Tibial artery (tissue), 4 donors: ENCODE measurements around the gene KIRREL3.

Source experiments
- DNase-seq, 2 donors: peaks; one replicate each; pipeline ENCODE4 v3.0.0-alpha.2; 2019
- H3K27ac ChIP-seq, 2 donors: fragments of 200-600 bp; sonication (generic) in 1 of 2; 1 replicate in 1 of 2; 2 replicates in 1 of 2; pipeline ENCODE4 v1.5.1; 2018 to 2019; ENCODE audit warnings: mild to moderate bottlenecking in 1 of 2
- H3K27me3 ChIP-seq, 2 donors: fragments of 200-600 bp; sonication (generic) in 1 of 2; one replicate each; pipeline versions ENCODE4 v1.5.1 to v1.6.0; 2016 to 2019
- H3K36me3 ChIP-seq, 3 donors: fragments of 200-600 bp; sonication (generic) in 2 of 3; one replicate each; pipeline ENCODE4 v1.5.1; 2016 to 2019; ENCODE audit warnings: mild to moderate bottlenecking in 2 of 3
- H3K4me1 ChIP-seq, 4 donors: fragments of 200-600 bp; sonication (generic) in 2 of 4; 1 replicate in 3 of 4; 2 replicates in 1 of 4; pipeline ENCODE4 v1.5.1; 2016 to 2019
- H3K4me3 ChIP-seq, 2 donors: fragments of 200-600 bp; sonication (generic) in 1 of 2; 1 replicate in 1 of 2; 2 replicates in 1 of 2; pipeline ENCODE4 v1.5.1; 2018 to 2019; ENCODE audit warnings: mild to moderate bottlenecking in 2 of 2
- H3K9me3 ChIP-seq, 3 donors: fragments of 200-600 bp; sonication (generic) in 1 of 3; one replicate each; pipeline ENCODE4 v1.5.1; 2016 to 2019
- intact Hi-C: fragments of 100-400 bp; cut with DNase I; formaldehyde crosslinking; loops from one replicate; pipeline ENCODE4 v1.15.0; 2023; ENCODE audit warnings: low total_unique reads
- TF ChIP-seq, protein P1 (sequence below), 2 experiments: fragments of 200-600 bp in 1 of 2; fragments of 450-650 bp in 1 of 2; IDR thresholded peaks; one replicate each; pipeline ENCODE4 v1.5.1; 2017 to 2019; ENCODE audit warnings: antibody characterized with exemption in 2 of 2, mild to moderate bottlenecking in 1 of 2, moderate library complexity in 1 of 2

KIRREL3 gene

DNA sequence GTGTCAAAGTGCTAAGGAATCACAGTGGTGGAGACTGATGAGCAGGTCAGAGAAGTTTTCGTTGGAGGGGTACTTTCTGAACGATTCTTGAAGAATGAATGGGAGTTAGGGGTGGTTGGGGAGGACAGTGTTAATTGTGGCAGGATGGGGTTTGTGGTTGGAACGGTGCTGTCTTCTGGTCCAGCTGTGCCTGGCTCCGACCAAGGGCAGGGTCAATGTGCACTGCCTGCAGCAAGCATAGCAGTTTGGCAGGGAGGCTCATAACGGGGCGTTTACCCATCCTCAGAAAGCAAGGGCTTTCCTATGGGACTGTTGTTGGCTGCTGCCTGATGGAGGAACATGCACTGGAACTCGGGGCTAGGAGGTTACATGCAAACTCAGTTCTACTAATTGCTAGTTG, 265.8 kb downstream of the KIRREL3 start:
- Histone ChIP-seq H3K4me1 (no peaks in the 10 kb centered on the region), H3K9me3 (no peaks in the 10 kb centered on the region), H3K36me3 (no peaks in the 10 kb centered on the region), H3K4me3 (no peak overlapping the region), H3K27ac (no peak overlapping the region), H3K27me3 (peaks cover 0 to 2% of the 10 kb centered on the region in 2 donors)
- intact Hi-C loops = no loop called here
- no peak for DNase-seq
- TF ChIP-seq, protein P1, sequence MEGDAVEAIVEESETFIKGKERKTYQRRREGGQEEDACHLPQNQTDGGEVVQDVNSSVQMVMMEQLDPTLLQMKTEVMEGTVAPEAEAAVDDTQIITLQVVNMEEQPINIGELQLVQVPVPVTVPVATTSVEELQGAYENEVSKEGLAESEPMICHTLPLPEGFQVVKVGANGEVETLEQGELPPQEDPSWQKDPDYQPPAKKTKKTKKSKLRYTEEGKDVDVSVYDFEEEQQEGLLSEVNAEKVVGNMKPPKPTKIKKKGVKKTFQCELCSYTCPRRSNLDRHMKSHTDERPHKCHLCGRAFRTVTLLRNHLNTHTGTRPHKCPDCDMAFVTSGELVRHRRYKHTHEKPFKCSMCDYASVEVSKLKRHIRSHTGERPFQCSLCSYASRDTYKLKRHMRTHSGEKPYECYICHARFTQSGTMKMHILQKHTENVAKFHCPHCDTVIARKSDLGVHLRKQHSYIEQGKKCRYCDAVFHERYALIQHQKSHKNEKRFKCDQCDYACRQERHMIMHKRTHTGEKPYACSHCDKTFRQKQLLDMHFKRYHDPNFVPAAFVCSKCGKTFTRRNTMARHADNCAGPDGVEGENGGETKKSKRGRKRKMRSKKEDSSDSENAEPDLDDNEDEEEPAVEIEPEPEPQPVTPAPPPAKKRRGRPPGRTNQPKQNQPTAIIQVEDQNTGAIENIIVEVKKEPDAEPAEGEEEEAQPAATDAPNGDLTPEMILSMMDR (IDR thresholded peaks at IDR 0.05) = no peak

DNA sequence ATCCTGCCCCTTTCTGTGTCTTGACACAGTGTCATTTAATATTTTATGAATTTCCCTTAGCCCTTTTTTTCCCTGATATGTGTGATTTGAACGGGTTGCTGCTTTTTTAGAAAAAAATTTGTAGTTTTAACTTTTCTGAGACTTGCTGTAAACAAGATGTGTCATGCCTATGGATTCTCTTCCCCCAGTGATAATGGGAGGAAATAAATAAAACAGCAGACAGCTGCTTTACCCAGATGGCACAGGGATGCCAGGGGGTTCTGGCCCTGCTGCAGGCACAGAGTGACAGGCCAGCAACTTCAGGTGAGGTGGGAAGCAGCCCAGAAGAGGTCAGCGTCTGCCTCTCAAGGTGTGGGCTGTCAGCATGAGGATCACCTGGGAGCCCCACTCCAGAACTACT, 266.9 kb downstream of the KIRREL3 start:
- Histone ChIP-seq H3K36me3 (no peaks in the 10 kb centered on the region), H3K27ac (no peak overlapping the region), H3K4me3 (no peak overlapping the region), H3K4me1 (no peaks in the 10 kb centered on the region), H3K9me3 (no peaks in the 10 kb centered on the region), H3K27me3 (peaks cover 0 to 2% of the 10 kb centered on the region in 2 donors)
- no peak for DNase-seq
- intact Hi-C loops = no loop called here
- TF ChIP-seq, protein P1 (IDR thresholded peaks at IDR 0.05) = no peak

DNA sequence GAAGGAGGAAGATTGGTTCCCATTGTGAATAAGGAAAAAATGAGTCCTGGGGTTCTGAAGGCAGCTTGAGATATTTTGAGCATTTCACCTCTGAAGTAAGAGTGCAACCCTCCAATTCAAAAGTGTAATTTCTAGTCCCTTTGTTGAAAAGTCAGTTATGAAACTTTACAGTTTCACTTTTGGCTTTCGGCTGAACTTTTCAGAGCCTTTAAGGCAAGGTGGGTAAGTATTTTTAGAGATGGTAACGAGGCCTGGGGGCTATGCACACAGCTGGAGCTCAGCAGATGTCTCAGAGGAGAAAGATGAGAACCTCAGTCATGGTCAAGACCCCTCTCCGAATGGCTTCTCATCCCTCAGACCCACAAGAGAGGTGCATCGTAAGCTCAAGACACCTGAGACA, 267.6 kb downstream of the KIRREL3 start:
- Histone ChIP-seq H3K36me3 (no peaks in the 10 kb centered on the region), H3K4me3 (no peak overlapping the region), H3K9me3 (no peaks in the 10 kb centered on the region), H3K4me1 (no peaks in the 10 kb centered on the region), H3K27me3 (peaks cover 0 to 2% of the 10 kb centered on the region in 2 donors), H3K27ac (no peak overlapping the region)
- TF ChIP-seq, protein P1 (IDR thresholded peaks at IDR 0.05) = no peak
- no peak for DNase-seq
- intact Hi-C loops = no loop called here

DNA sequence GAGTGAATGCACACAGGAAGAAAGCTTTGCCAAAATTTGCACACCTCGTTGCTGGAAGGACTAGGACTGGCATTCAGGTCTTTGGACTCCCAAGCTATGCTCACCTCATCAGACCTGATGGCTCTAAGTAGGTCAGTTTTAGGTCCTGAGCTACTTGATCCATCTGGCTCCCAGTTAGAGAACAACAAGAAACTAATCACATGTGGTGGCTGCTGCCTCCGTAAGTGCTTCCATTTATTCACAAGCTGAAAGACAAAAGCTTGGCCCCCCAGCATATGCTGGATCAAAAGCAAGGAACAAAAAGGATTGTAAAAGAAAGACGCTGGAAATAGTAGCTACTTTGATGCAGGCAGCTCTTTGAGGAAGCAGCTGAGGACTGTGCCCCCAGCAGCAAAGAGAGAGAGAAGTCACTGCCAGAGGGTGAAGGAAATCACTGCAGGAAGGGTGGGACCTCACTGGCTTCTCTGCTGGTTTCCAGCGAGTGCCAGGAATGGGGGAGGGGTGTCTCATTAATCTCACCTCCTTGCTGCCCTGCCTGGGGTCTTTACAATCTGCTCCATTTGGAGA, 268.9 kb downstream of the KIRREL3 start:
- H3K27me3 ChIP-seq = peaks cover 0 to 2% of the 10 kb centered on the region in 2 donors
- no peak overlapping the region for H3K27ac ChIP-seq

GRCh38 chr11:126727381-126727780, 273.2 kb downstream of the KIRREL3 start:
- Histone ChIP-seq H3K36me3 (no peaks in the 10 kb centered on the region), H3K4me1 (no peaks in the 10 kb centered on the region), H3K27ac (no peak overlapping the region), H3K4me3 (no peak overlapping the region), H3K9me3 (no peaks in the 10 kb centered on the region), H3K27me3 (no peaks in the 10 kb centered on the region)
- intact Hi-C loops = no loop called here
- no peak for DNase-seq
- TF ChIP-seq, protein P1 (IDR thresholded peaks at IDR 0.05) = no peak

More for the DNA sequence above, 268.9 kb downstream of the KIRREL3 start:
- intact Hi-C loops = no loop called here
- H3K4me1 ChIP-seq = no peaks in the 10 kb centered on the region
- no peaks in the 10 kb centered on the region for H3K36me3 ChIP-seq
- H3K9me3 ChIP-seq = no peaks in the 10 kb centered on the region
- no peak overlapping the region for H3K4me3 ChIP-seq
- TF ChIP-seq, protein P1 (IDR thresholded peaks at IDR 0.05) = no peak
- DNase-seq = no peak

DNA sequence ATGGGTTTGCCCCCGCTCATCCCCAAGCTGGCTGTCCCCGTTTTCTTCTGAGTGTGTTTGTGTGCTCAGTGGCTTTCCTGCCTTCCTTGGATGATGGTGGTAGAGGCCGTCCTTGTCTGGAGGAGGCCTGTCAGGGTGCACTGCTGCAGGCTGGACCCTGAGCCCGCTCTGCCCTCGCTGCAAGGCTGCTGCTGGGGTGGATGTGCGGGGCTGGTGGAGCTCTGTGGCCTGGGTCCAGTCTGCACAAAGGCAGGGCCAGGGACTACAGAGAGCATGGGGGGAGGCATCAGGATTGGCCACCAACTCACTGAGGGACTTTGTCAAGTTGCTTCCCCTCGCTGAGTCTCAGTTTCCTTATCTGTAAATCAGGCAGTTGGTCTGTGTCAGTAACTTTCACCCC, 275.0 kb downstream of the KIRREL3 start:
- intact Hi-C loops = no loop called here
- no peak for DNase-seq
- Histone ChIP-seq H3K9me3 (no peaks in the 10 kb centered on the region), H3K27me3 (peaks cover 0 to 4% of the 10 kb centered on the region in 2 donors), H3K4me1 (no peaks in the 10 kb centered on the region), H3K4me3 (no peak overlapping the region), H3K36me3 (no peaks in the 10 kb centered on the region), H3K27ac (no peak overlapping the region)
- TF ChIP-seq, protein P1 (IDR thresholded peaks at IDR 0.05) = no peak
